H1 (cell line): ENCODE results near the gene NEK11.

Experiments
- CHD7 ChIP-seq: fragments of 300-600 bp; sonication (generic); IDR thresholded peaks from 2 replicates; pipeline ENCODE4 v1.7.1; 2012; ENCODE audit warnings: low read length, moderate library complexity, mild to moderate bottlenecking, inconsistent platforms; ENCODE audit not compliant: insufficient replicate concordance
- CTBP2 ChIP-seq: IDR thresholded peaks from 2 replicates; pipeline ENCODE4 v1.7.0; 2011; ENCODE audit warnings: borderline replicate concordance, mild to moderate bottlenecking, moderate library complexity, mixed read lengths, low read length; ENCODE audit not compliant: insufficient read depth, insufficient read length
- CTCF ChIP-seq, 3 experiments: IDR thresholded peaks; 1 replicate in 2 of 3; 2 replicates in 1 of 3; pipeline versions ENCODE4 v1.5.1 to v1.6.1; 2011; ENCODE audit warnings: low read length in 3 of 3, mild to moderate bottlenecking in 3 of 3, inconsistent platforms in 2 of 3, low read depth in 1 of 3, moderate library complexity in 1 of 3; ENCODE audit not compliant: insufficient read depth in 1 of 3; ENCODE audit errors: control extremely low read depth in 1 of 3
- JUN ChIP-seq: IDR thresholded peaks from 2 replicates; pipeline ENCODE4 v1.6.1; 2011; ENCODE audit warnings: low read depth, mild to moderate bottlenecking, improper control_type of control experiment, low read length
- KDM1A ChIP-seq: fragments of 200-600, 300-600 bp; sonication (generic); IDR thresholded peaks from 2 replicates; pipeline ENCODE4 v1.7.1; 2016; ENCODE audit warnings: mild to moderate bottlenecking, low read length, borderline replicate concordance
- KDM5A ChIP-seq: fragments of 200-600 bp; IDR thresholded peaks from 2 replicates; pipeline ENCODE4 v1.7.1; 2012; ENCODE audit warnings: mild to moderate bottlenecking, low read length, inconsistent platforms, mixed read lengths
- POLR2AphosphoS5 ChIP-seq: IDR thresholded peaks from 2 replicates; pipeline ENCODE4 v1.6.1; 2011; ENCODE audit warnings: low read depth, low read length
- SIX5 ChIP-seq: IDR thresholded peaks from 2 replicates; pipeline ENCODE4 v1.6.1; 2011; ENCODE audit warnings: mild to moderate bottlenecking, low read depth, low read length
- SP2 ChIP-seq: IDR thresholded peaks from 2 replicates; pipeline ENCODE4 v1.6.1; 2012; ENCODE audit warnings: mild to moderate bottlenecking, low read length, inconsistent platforms
- TAF1 ChIP-seq: IDR thresholded peaks from 2 replicates; pipeline ENCODE4 v1.6.1; 2011; ENCODE audit warnings: mild to moderate bottlenecking, low read depth, low read length
- USF2 ChIP-seq: IDR thresholded peaks from 2 replicates; pipeline ENCODE4 v1.6.1; 2011; ENCODE audit warnings: low read length, improper control_type of control experiment

- TF ChIP-seq CTCF (IDR thresholded peaks at IDR 0.05; ENCODE audit: control extremely low read depth in 1 of 3, insufficient read depth in 1 of 3, low read depth in 1 of 3, low read length in 3 of 3) (no peak), SIX5 (no peak), TAF1 (no peak), SP2 (no peak), USF2 (no peak), CTBP2 (no peak), POLR2AphosphoS5 (no peak), CHD7 (no peak), KDM1A (no peak), JUN (no peak), KDM5A (no peak)
Measured at GRCh38 chr3:131282379-131282778, 255.7 kb downstream of the NEK11 start.
